Esophagus muscularis mucosa (tissue), 3 donors: Measurements from ENCODE around the gene NTSR1.

Experiments
- POLR2A ChIP-seq: fragments of 450-650 bp; IDR thresholded peaks from one replicate; pipeline ENCODE4 v1.6.1; 2017; ENCODE audit warnings: antibody characterized with exemption, moderate library complexity, mild to moderate bottlenecking, low read depth
- TF ChIP-seq, protein P1 (sequence below), 3 experiments: fragments of 200-600 bp in 2 of 3; fragments of 450-650 bp in 1 of 3; sonication (generic) in 2 of 3; IDR thresholded peaks; one replicate each; pipeline ENCODE4 v1.5.1; 2017 to 2019; ENCODE audit warnings: antibody characterized with exemption in 3 of 3, mild to moderate bottlenecking in 2 of 3, moderate library complexity in 1 of 3

DNA sequence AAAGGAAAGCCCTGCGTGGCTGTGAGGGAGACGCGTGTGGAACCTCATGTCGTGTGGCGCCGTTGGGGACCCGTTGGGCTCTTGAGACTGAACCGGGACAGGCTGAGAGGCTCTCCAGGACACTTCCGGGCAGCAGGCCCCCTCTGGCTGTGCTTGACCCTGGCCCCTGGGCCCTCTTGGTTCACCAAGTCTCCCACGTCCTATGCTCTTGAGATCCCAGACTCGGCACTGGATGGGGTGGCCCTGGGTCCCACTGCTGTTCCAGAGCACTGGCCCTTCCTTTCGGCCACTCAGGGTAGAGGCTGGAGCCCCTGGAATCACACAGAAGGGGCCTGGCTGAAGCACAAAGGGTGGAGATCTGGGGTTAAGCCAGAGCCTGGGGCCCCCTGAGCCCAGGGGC is 30.4 kb downstream of the NTSR1 start:
- TF ChIP-seq, protein P1, sequence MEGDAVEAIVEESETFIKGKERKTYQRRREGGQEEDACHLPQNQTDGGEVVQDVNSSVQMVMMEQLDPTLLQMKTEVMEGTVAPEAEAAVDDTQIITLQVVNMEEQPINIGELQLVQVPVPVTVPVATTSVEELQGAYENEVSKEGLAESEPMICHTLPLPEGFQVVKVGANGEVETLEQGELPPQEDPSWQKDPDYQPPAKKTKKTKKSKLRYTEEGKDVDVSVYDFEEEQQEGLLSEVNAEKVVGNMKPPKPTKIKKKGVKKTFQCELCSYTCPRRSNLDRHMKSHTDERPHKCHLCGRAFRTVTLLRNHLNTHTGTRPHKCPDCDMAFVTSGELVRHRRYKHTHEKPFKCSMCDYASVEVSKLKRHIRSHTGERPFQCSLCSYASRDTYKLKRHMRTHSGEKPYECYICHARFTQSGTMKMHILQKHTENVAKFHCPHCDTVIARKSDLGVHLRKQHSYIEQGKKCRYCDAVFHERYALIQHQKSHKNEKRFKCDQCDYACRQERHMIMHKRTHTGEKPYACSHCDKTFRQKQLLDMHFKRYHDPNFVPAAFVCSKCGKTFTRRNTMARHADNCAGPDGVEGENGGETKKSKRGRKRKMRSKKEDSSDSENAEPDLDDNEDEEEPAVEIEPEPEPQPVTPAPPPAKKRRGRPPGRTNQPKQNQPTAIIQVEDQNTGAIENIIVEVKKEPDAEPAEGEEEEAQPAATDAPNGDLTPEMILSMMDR (IDR thresholded peaks at IDR 0.05): no peak
- no peak for TF ChIP-seq POLR2A
